NCI-H748 treated with DMSO at 0.1 percent for 48 hours (cell line): ENCODE data around the gene SLC25A44.
A peak's percentile ranks its signal among the peaks of the same experiment; 100 is the strongest.
"Not testable (repeated sequence)": the region's sequence is repeated elsewhere in the genome, so short reads cannot be mapped to it uniquely, and the experiment has no call there.

Experiments
- DNase-seq: peaks from one replicate; lab custom pipeline; 2025; lab: John Stamatoyannopoulos, UW

The SLC25A44 gene

GRCh38 chr1:156204686-156205085 is 10.8 kb downstream of the SLC25A44 start:
- DNase-seq, result no peak

DNA sequence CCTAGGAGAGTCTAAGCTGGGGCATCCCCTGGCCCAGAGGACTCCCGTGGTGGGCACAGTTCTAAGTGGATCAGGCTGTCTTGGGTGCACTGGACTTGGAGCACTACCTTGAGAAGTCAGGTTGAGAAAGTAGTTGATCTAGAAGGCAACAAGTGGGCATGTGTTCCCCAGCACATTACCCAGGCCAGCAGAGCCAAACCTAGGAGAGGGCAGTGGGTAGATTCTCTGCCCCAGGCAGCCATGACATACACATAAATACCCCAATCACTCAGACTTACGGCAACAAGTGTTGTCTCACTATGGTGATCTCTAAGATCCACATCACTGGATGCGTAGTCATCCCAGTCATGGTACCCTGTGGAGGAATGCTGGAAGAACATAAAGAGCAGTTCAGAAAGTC is 17.3 kb downstream of the SLC25A44 start:
- no peak for DNase-seq

- no peak for DNase-seq
Measured at GRCh38 chr1:156212130-156212529, 18.2 kb downstream of the SLC25A44 start.

DNA sequence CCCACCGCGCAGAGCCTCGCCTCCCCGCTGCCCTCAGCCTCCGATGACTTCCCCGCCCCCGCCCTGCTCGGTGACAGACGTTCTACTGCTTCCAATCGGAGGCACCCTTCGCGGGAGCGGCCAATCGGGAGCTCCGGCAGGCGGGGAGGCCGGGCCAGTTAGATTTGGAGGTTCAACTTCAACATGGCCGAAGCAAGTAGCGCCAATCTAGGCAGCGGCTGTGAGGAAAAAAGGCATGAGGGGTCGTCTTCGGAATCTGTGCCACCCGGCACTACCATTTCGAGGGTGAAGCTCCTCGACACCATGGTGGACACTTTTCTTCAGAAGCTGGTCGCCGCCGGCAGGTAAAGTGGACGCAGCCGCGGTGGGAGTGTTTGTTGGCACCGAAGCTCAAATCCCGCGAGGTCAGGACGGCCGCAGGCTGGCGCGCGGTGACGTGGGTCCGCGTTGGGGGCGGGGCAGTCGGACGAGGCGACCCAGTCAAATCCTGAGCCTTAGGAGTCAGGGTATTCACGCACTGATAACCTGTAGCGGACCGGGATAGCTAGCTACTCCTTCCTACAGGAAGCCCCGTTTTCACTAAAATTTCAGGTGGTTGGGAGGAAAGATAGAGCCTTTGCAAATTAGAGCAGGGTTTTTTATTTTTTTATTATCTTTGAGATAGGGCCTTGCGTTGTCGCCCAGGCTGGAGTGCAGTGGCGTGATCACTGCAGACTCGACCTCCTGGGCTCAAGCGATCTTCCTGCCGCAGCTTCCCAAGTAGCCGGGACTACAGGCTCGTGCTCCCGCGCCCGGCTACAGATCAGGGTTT is 19.1 kb downstream of the SLC25A44 start, which contains the start of gene PMF1:
Gene PMF1, plus strand, starts transcription at position 175 of the 811 bp plus-strand sequence. Its CDS starts 9 bp downstream, at position 184.
- DNase-seq, result peak; percentile 94

DNA sequence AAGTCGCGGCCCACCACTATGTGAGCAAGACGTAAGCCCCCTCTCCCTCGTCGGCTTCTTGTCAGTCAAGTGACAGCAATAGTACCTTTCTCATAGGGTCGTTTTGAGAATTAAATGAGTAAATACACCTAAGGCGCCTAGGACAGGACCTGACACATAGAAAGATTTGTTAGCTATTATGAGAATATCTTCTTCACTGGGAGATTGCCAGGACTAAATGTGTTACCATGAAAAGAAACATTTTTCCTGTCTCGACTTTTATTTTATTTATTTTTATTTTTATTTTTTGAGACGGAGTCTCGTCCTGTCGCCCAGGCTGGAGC is 19.7 kb downstream of the SLC25A44 start:
- no peak for DNase-seq

- DNase-seq, result no peak
Measured at GRCh38 chr1:156214024-156214748, 20.3 kb downstream of the SLC25A44 start.

DNA sequence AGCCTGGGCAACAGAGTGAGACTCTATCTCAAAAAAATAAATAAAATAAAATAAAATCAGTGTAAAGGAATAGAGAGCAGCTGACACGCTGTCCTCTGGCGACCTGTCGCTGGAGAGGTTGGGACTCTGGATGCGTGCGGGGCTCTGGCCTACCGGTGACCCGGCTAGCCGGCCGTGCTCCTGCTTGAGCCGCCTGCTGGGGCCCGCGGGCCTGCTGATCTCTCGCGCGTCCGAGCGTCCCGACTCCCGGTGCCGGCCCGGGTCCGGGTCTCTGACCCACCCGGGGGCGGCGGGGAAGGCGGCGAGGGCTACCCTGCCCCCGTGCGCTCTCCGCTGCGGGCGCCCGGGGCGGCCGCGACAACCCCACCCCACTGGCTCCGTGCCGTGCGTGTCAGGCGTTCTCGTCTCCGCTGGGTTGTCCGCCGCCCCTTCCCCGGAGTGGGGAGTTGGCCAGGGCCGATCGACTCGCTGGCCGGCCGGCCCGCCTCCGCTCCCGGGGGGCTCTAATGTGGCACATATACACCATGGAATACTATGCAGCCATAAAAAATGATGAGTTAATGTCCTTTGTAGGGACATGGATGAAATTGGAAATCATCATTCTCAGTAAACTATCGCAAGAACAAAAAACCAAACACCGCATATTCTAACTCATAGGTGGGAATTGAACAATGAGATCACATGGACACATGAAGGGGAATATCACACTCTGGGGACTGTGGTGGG is 22.6 kb downstream of the SLC25A44 start:
- DNase-seq, result not testable (repeated sequence)

DNA sequence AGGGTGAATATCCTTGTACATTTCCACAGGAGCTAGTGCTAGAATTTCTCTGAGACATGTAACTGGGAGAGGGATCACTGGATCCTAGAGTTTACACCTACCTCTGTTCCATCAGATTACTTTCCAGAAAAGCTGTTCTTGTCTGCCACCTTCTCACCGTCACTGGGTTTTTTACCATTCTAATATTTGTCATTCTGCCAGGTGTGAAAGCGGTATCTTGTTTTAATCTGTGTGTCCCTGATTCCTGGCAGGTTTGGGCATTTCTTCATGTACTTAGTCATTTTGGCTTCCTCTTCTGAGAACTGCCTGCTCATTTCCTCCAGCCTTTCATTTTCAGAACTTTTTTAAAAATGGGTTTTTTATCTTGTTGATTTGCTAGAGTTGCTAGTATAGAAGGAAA is 24.0 kb downstream of the SLC25A44 start:
- no peak for DNase-seq

DNA sequence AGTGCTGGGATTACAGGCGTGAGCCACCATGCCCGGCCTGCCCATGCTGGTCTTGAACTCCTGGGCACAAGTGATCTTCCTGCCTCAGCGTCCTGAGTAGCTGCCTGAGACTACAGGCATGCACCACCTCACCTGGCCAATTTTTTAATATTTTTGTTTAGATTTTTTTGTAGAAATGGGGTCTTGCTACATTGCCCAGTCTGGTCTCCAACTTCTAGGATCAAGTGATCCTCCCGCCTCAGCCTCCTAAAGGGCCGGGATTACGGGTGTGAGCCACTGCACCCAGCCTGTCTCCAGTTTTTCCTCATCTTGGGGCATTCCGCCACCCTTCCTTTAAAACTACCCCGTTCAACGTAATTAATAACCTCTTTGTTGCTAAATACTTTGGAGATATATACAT is 26.3 kb downstream of the SLC25A44 start:
- DNase-seq, result no peak

GRCh38 chr1:156221986-156222692 is 28.2 kb downstream of the SLC25A44 start:
- DNase-seq, result no peak

DNA sequence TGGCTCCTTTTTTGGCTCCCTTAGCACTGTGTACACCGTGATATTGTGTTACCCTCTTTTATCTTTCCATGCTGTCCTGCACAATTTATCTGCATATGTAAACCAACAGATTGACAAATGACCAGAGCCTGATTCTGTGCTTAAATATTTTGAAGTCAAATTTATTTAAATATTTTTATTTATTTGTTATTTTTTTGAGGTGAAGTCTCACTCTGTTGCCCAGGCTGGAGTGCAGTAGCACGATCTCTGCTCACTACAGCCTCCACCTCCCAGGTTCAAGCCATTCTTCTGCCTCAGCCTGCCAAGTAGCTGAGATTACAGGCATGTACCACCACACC is 31.7 kb downstream of the SLC25A44 start:
- no peak for DNase-seq

DNA sequence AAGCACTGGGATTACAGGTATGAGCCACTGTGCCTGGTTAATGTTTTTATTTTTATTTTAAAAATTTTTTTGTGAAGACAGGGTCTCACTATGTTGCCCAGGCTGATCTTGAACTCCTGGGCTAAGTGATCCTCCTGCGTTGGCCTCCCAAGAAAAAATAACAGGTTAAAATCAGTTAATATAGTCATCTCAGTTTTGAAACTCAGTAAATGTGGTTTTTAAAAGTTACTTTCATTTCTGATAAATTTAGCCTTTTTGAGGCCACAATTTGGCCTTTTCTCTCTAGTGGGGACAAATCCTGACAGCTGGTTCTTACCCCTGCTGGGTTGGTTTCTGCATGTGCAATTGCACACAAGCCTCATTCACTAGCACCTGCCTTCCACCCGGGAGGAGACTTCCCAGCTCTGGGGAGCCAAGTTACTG is 32.2 kb downstream of the SLC25A44 start:
- DNase-seq, result no peak

DNA sequence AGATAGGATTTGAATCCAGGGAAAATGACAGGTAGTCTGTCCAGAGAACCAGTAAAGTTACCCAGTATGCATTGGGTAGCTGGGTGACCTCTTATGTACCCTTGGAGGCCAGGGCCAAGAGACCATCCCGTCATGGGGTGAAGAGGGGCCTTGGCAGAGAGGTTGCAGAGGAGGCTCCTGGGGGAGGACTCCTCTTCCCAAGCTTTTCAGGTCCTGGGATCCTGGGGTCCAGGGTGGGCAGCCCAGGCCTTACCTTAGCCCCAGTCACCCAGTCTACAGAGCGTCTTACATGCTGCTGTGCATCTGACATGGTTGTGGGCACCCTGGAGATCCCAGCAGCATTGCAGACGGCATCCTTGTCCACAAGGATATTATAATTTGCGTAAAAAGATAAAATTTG is 32.9 kb downstream of the SLC25A44 start:
- no peak for DNase-seq

GRCh38 chr1:156228501-156228900 is 34.6 kb downstream of the SLC25A44 start:
- no peak for DNase-seq

GRCh38 chr1:156229809-156230472 is 36.0 kb downstream of the SLC25A44 start:
- no peak for DNase-seq

GRCh38 chr1:156230473-156230837 is 36.6 kb downstream of the SLC25A44 start:
- no peak for DNase-seq

GRCh38 chr1:156232201-156232894 is 38.4 kb downstream of the SLC25A44 start:
- DNase-seq, result no peak

GRCh38 chr1:156233426-156234127 is 39.7 kb downstream of the SLC25A44 start:
- DNase-seq, result no peak

DNA sequence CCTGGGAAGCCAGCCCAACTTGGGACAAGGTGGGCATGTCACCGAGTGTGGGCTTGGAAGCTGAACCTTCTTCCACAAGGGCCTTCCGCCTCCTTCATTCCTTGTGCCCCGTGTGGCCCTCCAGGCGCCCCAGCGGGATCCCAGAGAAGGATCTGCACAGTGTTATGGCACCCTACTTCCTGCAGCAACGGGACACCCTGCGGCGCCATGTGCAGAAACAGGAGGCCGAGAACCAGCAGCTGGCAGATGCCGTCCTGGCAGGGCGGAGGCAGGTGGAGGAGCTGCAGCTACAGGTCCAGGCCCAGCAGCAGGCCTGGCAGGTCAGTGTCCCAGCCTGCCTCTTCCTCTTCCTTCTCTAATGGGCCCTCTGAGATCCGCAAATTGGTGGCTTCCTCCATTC is 42.3 kb downstream of the SLC25A44 start:
- no peak for DNase-seq

- no peak for DNase-seq
Measured at GRCh38 chr1:156238248-156238647, 44.3 kb downstream of the SLC25A44 start.
